Activated T-helper 1 cell treated with Interleukin-2 at 50 U/mL for 16 hours (primary cell): ENCODE data around the gene OR51E1.

Experiments
- DNase-seq: peaks from one replicate; pipeline ENCODE4 v3.0.0-alpha.2; 2020; ENCODE audit warnings: low read depth

Gene OR51E1

GRCh38 chr11:4643682-4644081, at the start of gene OR51E1:
TSS of gene OR51E1 (plus strand) at chr11:4643982. CDS start at chr11:4652527, 8,545 bp downstream.
- DNase-seq = no peak

GRCh38 chr11:4605057-4605456, 38.7 kb upstream of the OR51E1 start:
- no peak for DNase-seq

GRCh38 chr11:4606231-4607015, 37.4 kb upstream of the OR51E1 start:
- no peak for DNase-seq

GRCh38 chr11:4607096-4607495, 36.7 kb upstream of the OR51E1 start:
- DNase-seq = no peak

GRCh38 chr11:4607781-4608666, 35.8 kb upstream of the OR51E1 start, which contains the start of gene TRIM68:
TSS of gene TRIM68 (minus strand) at chr11:4608231. CDS start at chr11:4605504, 2,727 bp downstream.
- peak; percentile 90 for DNase-seq

- DNase-seq = no peak
Measured at GRCh38 chr11:4610258-4610935, 33.4 kb upstream of the OR51E1 start.

GRCh38 chr11:4611986-4612385, 31.8 kb upstream of the OR51E1 start:
- DNase-seq = no peak

GRCh38 chr11:4615856-4616444, 27.8 kb upstream of the OR51E1 start:
- DNase-seq = no peak

GRCh38 chr11:4619514-4619913, 24.3 kb upstream of the OR51E1 start:
- no peak for DNase-seq

GRCh38 chr11:4626207-4627099, 17.3 kb upstream of the OR51E1 start:
- no peak for DNase-seq

GRCh38 chr11:4636136-4636535, 7.6 kb upstream of the OR51E1 start:
- DNase-seq = no peak

- DNase-seq = peak; percentile 44
Measured at GRCh38 chr11:4636962-4637661, 6.7 kb upstream of the OR51E1 start, which contains the start of gene OR51D1. TSS of gene OR51D1 (plus strand) at chr11:4637477. CDS start at chr11:4639791, 2,314 bp downstream.

- no peak for DNase-seq
Measured at GRCh38 chr11:4637662-4638047, 6.1 kb upstream of the OR51E1 start.

GRCh38 chr11:4639931-4640330, 3.9 kb upstream of the OR51E1 start:
- no peak for DNase-seq

- DNase-seq = no peak
Measured at GRCh38 chr11:4641501-4641900, 2.3 kb upstream of the OR51E1 start.

GRCh38 chr11:4642043-4642442, 1.7 kb upstream of the OR51E1 start:
- no peak for DNase-seq

- DNase-seq = no peak
Measured at GRCh38 chr11:4643076-4643475, 706 bp upstream of the OR51E1 start.

- DNase-seq = no peak
Measured at GRCh38 chr11:4644233-4644632, 451 bp downstream of the OR51E1 start.

- no peak for DNase-seq
Measured at GRCh38 chr11:4645974-4646373, 2.2 kb downstream of the OR51E1 start.

- no peak for DNase-seq
Measured at GRCh38 chr11:4647766-4648165, 4.0 kb downstream of the OR51E1 start.
